A549 (cell line): ENCODE results near the gene C5orf34.
"Not testable (repeated sequence)": the region's sequence is repeated elsewhere in the genome, so short reads cannot be mapped to it uniquely, and the experiment has no call there.

Source experiments
- ATOH8 ChIP-seq: fragments of 250-450 bp; sonication (Bioruptor Pico); IDR thresholded peaks from 2 replicates; pipeline ENCODE4 v1.5.0; 2020; ENCODE audit warnings: low read depth, mild to moderate bottlenecking, moderate library complexity
- CTCF ChIP-seq: fragments of >200 bp; sonication (Bioruptor Twin); formaldehyde crosslinking; IDR thresholded peaks from 3 replicates; pipeline ENCODE4 v1.5.1; 2016
- EHF ChIP-seq: fragments of 250-450 bp; sonication (Bioruptor Pico); IDR thresholded peaks from 2 replicates; pipeline ENCODE4 v1.5.0; 2020; ENCODE audit warnings: mild to moderate bottlenecking
- EP300 ChIP-seq, 2 experiments: fragments of >200 bp; sonication (Bioruptor Twin); formaldehyde crosslinking; IDR thresholded peaks; 2 replicates in 1 of 2; 3 replicates in 1 of 2; pipeline ENCODE4 v1.6.1; 2016 to 2017
- KDM5A ChIP-seq: fragments of 200-600 bp; sonication (generic); IDR thresholded peaks from 2 replicates; pipeline ENCODE4 v1.6.1; 2016; ENCODE audit warnings: antibody characterized with exemption, mild to moderate bottlenecking
- MYC ChIP-seq: IDR thresholded peaks from 2 replicates; pipeline ENCODE4 v1.6.1; 2012; ENCODE audit warnings: mild to moderate bottlenecking, inconsistent platforms, low read length, improper control_type of control experiment, borderline replicate concordance
- POLR2A ChIP-seq: IDR thresholded peaks from 2 replicates; pipeline ENCODE4 v1.6.1; 2012; ENCODE audit warnings: mild to moderate bottlenecking, low read length
- REST ChIP-seq: fragments of 200-600 bp; sonication (generic); IDR thresholded peaks from 2 replicates; pipeline ENCODE4 v1.6.1; 2016; ENCODE audit warnings: antibody characterized with exemption, mild to moderate bottlenecking, moderate library complexity
- RFX5 ChIP-seq: fragments of 450-650 bp; IDR thresholded peaks from 2 replicates; pipeline ENCODE4 v1.7.1; 2014; ENCODE audit warnings: antibody characterized with exemption, mild to moderate bottlenecking, moderate library complexity
- RNF2 ChIP-seq: fragments of 200-600 bp; sonication (generic); IDR thresholded peaks from 2 replicates; pipeline ENCODE4 v1.6.1; 2016; ENCODE audit warnings: low read depth, mild to moderate bottlenecking, antibody characterized with exemption, moderate library complexity, borderline replicate concordance
- USF2 ChIP-seq: fragments of 450-650 bp; IDR thresholded peaks from 2 replicates; pipeline ENCODE4 v1.6.1; 2014; ENCODE audit warnings: antibody characterized with exemption
- ZC3H11A ChIP-seq: fragments of 450-650 bp; IDR thresholded peaks from 2 replicates; pipeline ENCODE4 v1.6.1; 2014; ENCODE audit warnings: antibody characterized with exemption, mild to moderate bottlenecking
- ZFP36 ChIP-seq: fragments of 450-650 bp; IDR thresholded peaks from 2 replicates; pipeline ENCODE4 v1.6.1; 2014; ENCODE audit warnings: borderline replicate concordance; ENCODE audit not compliant: partially characterized antibody

GRCh38 chr5:43511062-43511461 is 3.9 kb downstream of the C5orf34 start:
- TF ChIP-seq REST; CTCF; USF2; EP300 (IDR thresholded peaks at IDR 0.05); RNF2; POLR2A; ATOH8 (CRISPR knock-in tag); ZC3H11A; MYC; KDM5A; EHF; RFX5; ZFP36: not testable (repeated sequence)
